SK-N-MC (cell line): ENCODE data around the gene NPRL2.

ENCODE experiments used
- DNase-seq: peaks from one replicate; pipeline ENCODE4 v3.0.0-alpha.2; 2011; ENCODE audit warnings: low read depth, low spot score
- H3K27ac ChIP-seq: fragments of 200-600 bp; sonication (generic); 2 replicates; pipeline ENCODE4 v1.5.1; 2016; ENCODE audit warnings: mixed run types
- H3K36me3 ChIP-seq: fragments of 200-600 bp; sonication (generic); 2 replicates; pipeline ENCODE4 v1.6.1; 2017; ENCODE audit warnings: antibody characterized with exemption, low read length, mixed read lengths; ENCODE audit not compliant: insufficient read depth
- H3K4me3 ChIP-seq: fragments of 200-600 bp; sonication (generic); 2 replicates; pipeline ENCODE4 v1.5.1; 2016
- H3K9ac ChIP-seq: fragments of 200-600 bp; sonication (generic); 2 replicates; pipeline ENCODE4 v1.8.0; 2017; ENCODE audit warnings: mixed run types, mixed read lengths; ENCODE audit not compliant: insufficient read length
- H3K9me3 ChIP-seq: fragments of 200-600 bp; sonication (generic); 2 replicates; pipeline ENCODE4 v1.6.1; 2017; ENCODE audit warnings: low read depth, mild to moderate bottlenecking, antibody characterized with exemption, low read length, moderate library complexity, mixed read lengths
- EZH2 ChIP-seq: fragments of 200-600 bp; sonication (generic); IDR thresholded peaks from one replicate; pipeline ENCODE4 v1.6.1; 2017; ENCODE audit warnings: antibody characterized with exemption
- FOXP2 ChIP-seq: optimal IDR thresholded peaks from 2 replicates; pipeline ENCODE3; 2011; ENCODE audit warnings: mild to moderate bottlenecking, moderate library complexity; ENCODE audit not compliant: insufficient read depth; ENCODE audit errors: extremely low read length, control extremely low read depth
- POLR2AphosphoS5 ChIP-seq: IDR thresholded peaks from 2 replicates; pipeline ENCODE4 v1.6.1; 2012; ENCODE audit warnings: mild to moderate bottlenecking, low read depth, low read length, borderline replicate concordance

Gene NPRL2

DNA sequence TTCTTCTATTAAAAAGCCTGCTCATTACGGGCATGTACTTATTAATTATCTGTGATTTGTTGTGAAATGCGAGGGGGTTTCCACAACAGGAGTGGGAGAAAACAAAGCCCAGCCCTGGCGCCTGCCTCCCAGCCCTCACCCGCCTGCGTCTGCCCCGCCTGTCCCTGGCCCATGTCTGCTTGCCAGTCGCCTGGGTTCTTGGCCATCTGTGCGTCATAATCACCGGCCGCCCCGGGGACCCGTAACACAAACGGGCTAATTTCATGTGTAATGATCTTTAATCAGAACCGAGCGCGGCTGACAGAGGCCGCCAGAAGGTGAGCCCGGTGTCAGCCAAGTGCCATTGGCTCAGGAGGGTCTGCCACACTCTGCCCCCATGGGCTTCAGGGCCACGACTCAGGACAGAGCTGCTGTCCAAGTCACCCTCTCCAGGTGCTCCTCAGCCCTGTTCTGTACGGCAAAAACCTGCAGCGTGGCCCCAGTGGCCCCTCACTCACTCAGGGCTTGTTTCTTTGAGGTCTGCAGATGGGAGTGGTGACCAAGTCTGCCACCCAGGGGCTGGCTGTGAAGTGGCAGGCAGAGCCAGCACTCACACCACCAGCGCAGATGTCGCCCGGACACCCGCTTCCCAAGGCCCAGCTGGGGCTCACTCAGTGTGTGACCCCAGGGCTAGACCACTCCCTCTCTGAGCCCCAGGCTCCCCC is 37.6 kb upstream of the NPRL2 start:
- TF ChIP-seq FOXP2 (no peak), EZH2 (no peak), POLR2AphosphoS5 (no peak)
- H3K9me3 ChIP-seq = no peaks in the 10 kb centered on the region
- H3K36me3 ChIP-seq = no peaks in the 10 kb centered on the region
- no peak overlapping the region for H3K9ac ChIP-seq
- no peak for DNase-seq
- no peak overlapping the region for H3K4me3 ChIP-seq
- H3K27ac ChIP-seq = no peak overlapping the region

DNA sequence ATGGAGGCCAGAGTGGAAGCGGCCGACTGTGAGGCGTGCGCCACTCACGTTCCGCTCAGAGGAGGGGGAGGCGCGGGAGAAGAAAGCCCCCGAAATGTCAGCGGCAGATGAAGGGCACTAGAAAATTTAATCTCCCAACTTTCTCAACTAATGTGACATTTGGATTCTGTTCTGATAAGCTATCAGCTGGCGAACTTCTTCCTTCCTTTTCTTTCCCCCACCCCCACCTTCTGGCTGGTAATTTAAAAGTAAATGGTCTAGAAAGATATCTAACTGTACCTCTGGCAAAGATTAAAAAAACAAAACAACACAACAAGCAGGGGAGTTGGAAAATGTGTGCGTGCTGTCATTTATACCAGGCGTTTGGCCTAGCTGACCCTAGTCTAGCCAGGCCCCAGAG is 35.2 kb upstream of the NPRL2 start:
- Histone ChIP-seq H3K36me3 (no peaks in the 10 kb centered on the region), H3K4me3 (no peak overlapping the region), H3K9me3 (no peaks in the 10 kb centered on the region), H3K27ac (no peak overlapping the region), H3K9ac (no peak overlapping the region)
- DNase-seq = no peak
- TF ChIP-seq FOXP2 = no peak
- TF ChIP-seq EZH2 = no peak
- no peak for TF ChIP-seq POLR2AphosphoS5

DNA sequence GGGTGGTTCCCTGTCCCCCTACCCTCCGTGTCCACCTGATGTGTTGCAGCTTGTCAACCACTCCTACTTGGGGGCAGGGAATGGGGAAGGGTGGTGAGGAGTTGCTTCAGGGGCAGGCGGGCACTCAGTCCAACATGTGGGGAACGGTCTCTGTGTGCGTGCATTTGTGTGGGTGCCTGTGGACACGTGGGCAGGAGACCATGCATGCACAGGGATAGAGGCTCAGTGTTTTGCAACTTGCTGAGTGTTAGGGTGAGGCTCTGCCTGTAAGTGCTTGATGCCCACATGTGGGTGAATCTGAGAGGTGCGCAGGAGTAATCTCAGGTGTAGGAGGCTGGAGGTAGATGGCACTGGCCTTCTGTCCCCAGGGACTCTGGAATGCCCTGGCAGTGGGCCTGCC is 33.2 kb upstream of the NPRL2 start:
- H3K4me3 ChIP-seq = no peak overlapping the region
- no peak overlapping the region for H3K27ac ChIP-seq
- no peaks in the 10 kb centered on the region for H3K9me3 ChIP-seq
- H3K9ac ChIP-seq = no peak overlapping the region
- H3K36me3 ChIP-seq = no peaks in the 10 kb centered on the region
- TF ChIP-seq POLR2AphosphoS5 (no peak), EZH2 (no peak), FOXP2 (no peak)
- no peak for DNase-seq

DNA sequence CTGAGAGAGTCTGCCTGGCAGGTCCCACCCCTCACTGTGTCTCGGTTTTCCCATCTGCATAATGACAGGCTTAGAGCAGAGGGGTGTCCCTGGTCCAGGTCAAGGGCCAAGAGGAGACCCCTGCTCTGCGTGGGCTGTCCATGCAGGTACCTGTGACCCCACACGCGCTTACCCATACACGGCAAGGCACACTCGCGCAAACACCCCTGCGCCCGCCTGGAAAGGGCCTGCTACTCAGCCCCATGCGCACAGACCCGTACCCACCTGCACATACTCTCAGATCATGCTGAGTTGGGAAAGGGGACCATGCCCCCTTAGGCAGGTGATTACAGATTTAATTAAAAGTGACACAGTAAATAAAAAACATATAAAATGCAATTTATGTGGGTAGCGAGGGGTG is 32.1 kb upstream of the NPRL2 start:
- Histone ChIP-seq H3K27ac (no peak overlapping the region), H3K9ac (no peak overlapping the region), H3K9me3 (no peaks in the 10 kb centered on the region), H3K4me3 (no peak overlapping the region), H3K36me3 (no peaks in the 10 kb centered on the region)
- TF ChIP-seq FOXP2 = no peak
- no peak for TF ChIP-seq EZH2
- TF ChIP-seq POLR2AphosphoS5 = no peak
- no peak for DNase-seq

DNA sequence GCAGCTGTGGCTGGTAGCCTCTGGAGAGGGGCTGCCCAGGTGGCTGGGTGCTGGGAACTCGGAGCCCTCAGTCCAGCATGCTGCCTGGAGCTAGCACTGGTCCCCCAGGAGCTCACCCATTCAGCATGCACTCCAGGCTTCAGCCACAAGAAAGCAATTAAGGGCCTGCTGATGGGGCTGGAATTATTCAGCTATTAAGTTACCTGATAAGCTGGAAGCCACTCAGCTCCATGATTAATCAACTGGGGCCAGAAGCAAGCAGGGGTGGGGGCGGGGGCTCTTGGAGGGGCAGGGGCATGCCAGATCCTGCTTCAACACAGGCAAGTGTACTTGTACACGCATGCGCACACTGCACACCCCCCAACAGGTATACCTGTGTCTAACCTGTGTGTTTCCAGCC is 30.8 kb upstream of the NPRL2 start:
- Histone ChIP-seq H3K9me3 (no peaks in the 10 kb centered on the region), H3K36me3 (no peaks in the 10 kb centered on the region), H3K4me3 (no peak overlapping the region), H3K9ac (no peak overlapping the region), H3K27ac (no peak overlapping the region)
- no peak for DNase-seq
- no peak for TF ChIP-seq POLR2AphosphoS5
- TF ChIP-seq FOXP2 = no peak
- no peak for TF ChIP-seq EZH2

DNA sequence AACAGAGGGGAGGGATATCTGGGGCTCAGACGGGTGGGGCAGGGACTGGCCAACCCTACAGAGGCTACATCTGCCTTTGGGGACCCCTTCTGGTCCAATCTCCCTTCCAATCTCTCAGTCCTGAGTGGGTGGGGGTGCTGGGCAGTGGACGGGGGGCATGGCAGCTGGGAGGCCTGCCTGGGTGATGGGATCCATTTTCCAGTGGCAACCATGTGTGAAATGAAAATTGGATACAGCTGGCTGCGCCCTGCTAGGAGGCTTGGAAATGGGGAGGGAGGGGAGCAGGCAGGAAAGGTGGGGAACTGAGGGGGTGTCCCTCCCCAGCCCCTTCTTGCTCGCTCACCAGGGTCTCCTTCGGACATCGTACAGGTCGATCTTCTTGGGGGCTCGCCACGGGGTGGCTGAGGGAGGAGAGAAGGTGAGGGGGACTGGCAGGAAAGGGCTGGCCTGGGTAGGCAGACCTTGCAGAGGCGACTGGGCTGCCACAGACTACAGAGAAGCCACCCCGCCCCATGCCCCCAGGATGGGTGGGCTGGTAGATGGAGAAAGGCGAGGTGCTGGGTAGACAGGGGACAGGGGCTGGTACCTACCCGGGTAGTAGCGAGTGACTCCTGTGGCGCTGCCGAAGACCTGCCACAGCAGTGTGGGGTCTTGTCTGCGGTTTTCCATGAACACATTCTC is 30.0 kb upstream of the NPRL2 start:
- Histone ChIP-seq H3K4me3 (no peak overlapping the region), H3K9ac (no peak overlapping the region), H3K36me3 (no peaks in the 10 kb centered on the region), H3K9me3 (no peaks in the 10 kb centered on the region), H3K27ac (no peak overlapping the region)
- no peak for TF ChIP-seq EZH2
- no peak for TF ChIP-seq POLR2AphosphoS5
- no peak for TF ChIP-seq FOXP2
- DNase-seq = no peak

DNA sequence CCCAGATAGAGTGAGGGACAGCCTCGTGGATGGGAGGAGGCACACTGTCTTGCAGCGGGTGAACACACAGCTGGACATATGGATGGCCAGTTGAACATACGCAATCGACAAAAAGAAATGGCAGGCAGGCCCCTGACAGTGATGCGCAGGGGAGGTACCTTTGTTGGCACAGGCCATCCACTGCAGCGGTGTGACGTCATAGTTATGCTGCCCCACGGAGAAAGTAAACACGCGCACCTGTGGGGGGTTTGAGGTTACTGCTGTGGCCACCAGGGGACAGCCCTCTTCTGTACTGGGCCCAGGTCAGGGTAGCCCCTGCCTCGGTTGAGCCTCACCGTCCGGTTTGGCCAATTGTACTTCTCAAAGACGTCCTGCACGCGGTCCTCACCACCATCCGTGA is 28.2 kb upstream of the NPRL2 start:
- Histone ChIP-seq H3K9ac (no peak overlapping the region), H3K27ac (no peak overlapping the region), H3K36me3 (no peaks in the 10 kb centered on the region), H3K9me3 (no peaks in the 10 kb centered on the region), H3K4me3 (no peak overlapping the region)
- TF ChIP-seq EZH2 = no peak
- TF ChIP-seq POLR2AphosphoS5 = no peak
- no peak for TF ChIP-seq FOXP2
- DNase-seq = no peak

DNA sequence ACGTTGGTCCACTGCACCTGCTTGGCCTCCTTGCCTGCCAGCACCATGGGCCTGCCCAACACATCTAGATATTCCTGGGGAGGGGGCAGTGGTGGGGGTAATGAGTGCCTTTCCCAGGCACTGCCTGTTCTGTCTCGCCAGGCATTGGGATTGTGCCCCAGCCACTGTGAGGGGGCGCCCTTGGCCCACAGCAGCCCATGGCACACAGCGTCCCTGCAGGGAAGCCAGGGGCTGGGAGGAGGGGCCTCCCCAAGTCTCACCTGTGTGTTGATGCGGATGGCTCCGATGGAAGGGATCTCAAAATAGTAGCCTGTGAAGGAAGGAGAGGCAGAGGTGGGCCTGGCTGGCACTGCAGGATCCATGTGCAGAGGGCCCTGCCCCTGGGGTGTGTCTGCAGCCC is 27.4 kb upstream of the NPRL2 start:
- no peak for DNase-seq
- no peaks in the 10 kb centered on the region for H3K9me3 ChIP-seq
- no peak overlapping the region for H3K27ac ChIP-seq
- no peaks in the 10 kb centered on the region for H3K36me3 ChIP-seq
- TF ChIP-seq FOXP2 = no peak
- no peak for TF ChIP-seq POLR2AphosphoS5
- no peak for TF ChIP-seq EZH2
- no peak overlapping the region for H3K4me3 ChIP-seq
- H3K9ac ChIP-seq = no peak overlapping the region
